Upper lobe of left lung (tissue), 6 donors: Measurements from ENCODE around the gene MAMLD1. TPM values are rescaled to one million over a fixed set of nuclear protein-coding genes. Genes with fewer than 3 reads are reported as not detected.
A peak's percentile ranks its signal among the peaks of the same experiment; 100 is the strongest.

Experiments used
- ATAC-seq, 2 donors: fragments of 200-7000 bp; cut with Tn5 transposase; one replicate each; pipeline ENCODE4 v1.9.1; 2022; ENCODE audit warnings: mild to moderate bottlenecking in 2 of 2, moderate library complexity in 2 of 2; ENCODE audit not compliant: low FRiP score in 2 of 2
- DNase-seq, 2 donors: peaks; one replicate each; pipeline ENCODE4 v3.0.0-alpha.2; 2019 to 2020
- H3K27ac ChIP-seq, 4 donors: fragments of 200-600 bp; sonication (generic); one replicate each; pipeline ENCODE4 v1.5.1; 2016 to 2019
- H3K27me3 ChIP-seq, 4 donors: fragments of 200-600 bp; sonication (generic); one replicate each; pipeline ENCODE4 v1.5.1; 2017 to 2019
- H3K36me3 ChIP-seq, 4 donors: fragments of 200-600 bp; sonication (generic); one replicate each; pipeline ENCODE4 v1.5.1; 2016 to 2019
- H3K4me1 ChIP-seq, 4 donors: fragments of 200-600 bp; sonication (generic); one replicate each; pipeline ENCODE4 v1.5.1; 2018 to 2019
- H3K4me3 ChIP-seq, 4 donors: fragments of 200-600 bp; sonication (generic); one replicate each; pipeline ENCODE4 v1.5.1; 2017 to 2019; ENCODE audit warnings: mild to moderate bottlenecking in 2 of 4, moderate library complexity in 1 of 4
- H3K9me3 ChIP-seq, 4 donors: fragments of 200-600 bp; sonication (generic); one replicate each; pipeline ENCODE4 v1.5.1; 2018 to 2019
- EP300 ChIP-seq, 4 donors: sonication (generic); formaldehyde crosslinking; IDR thresholded peaks; one replicate each; pipeline ENCODE4 v1.5.1; 2017; ENCODE audit warnings: antibody characterized with exemption in 4 of 4, control low read depth in 2 of 4
- POLR2A ChIP-seq, 4 donors: fragments of 450-650 bp; IDR thresholded peaks; one replicate each; pipeline ENCODE4 v1.5.1; 2016 to 2017; ENCODE audit warnings: antibody characterized with exemption in 4 of 4, mild to moderate bottlenecking in 2 of 4
- POLR2AphosphoS5 ChIP-seq, 2 donors: sonication (generic); formaldehyde crosslinking; IDR thresholded peaks; one replicate each; pipeline ENCODE4 v1.5.1; 2017; ENCODE audit warnings: antibody characterized with exemption in 2 of 2
- WGBS, 2 donors: methylation state at CpG; one replicate each; pipeline ENCODE4 v1.1.5; 2017 to 2018; 5-methylcytosine and 5-hydroxymethylcytosine counted together
- total RNA-seq, 6 donors: library from RNA; depleted of rRNA in 4 of 6; stranded (reverse); fragments of >200 nt in 4 of 6; gene quantifications; one replicate each; pipeline versions ENCODE4 v1.1.0 to v1.2.1, GENCODE V29; 2016 to 2021
- TF ChIP-seq, protein P1 (sequence below), 6 experiments: fragments of 450-650 bp in 4 of 6; fragments of 200-600 bp in 2 of 6; sonication (generic) in 2 of 6; IDR thresholded peaks; one replicate each; pipeline ENCODE4 v1.5.1; 2016 to 2019; ENCODE audit warnings: antibody characterized with exemption in 6 of 6
- donor health status: DM: no; HTN: no; CAD: no; lungs with moderate emphysema.
- donor health status: DM: no; HTN: yes; CAD: no; lungs with severe emphysema.

Gene MAMLD1
- total RNA-seq, 6 donors from 2014 or later: 1.1 to 7.8 (median 3.7) TPM

GRCh38 chrX:150372756-150373155 lies 9.6 kb downstream of the MAMLD1 start:
- Histone ChIP-seq H3K4me1 (no peaks in the 10 kb centered on the region), H3K4me3 (no peak overlapping the region), H3K27me3 (no peaks in the 10 kb centered on the region), H3K27ac (no peak overlapping the region), H3K9me3 (no peaks in the 10 kb centered on the region), H3K36me3 (no peaks in the 10 kb centered on the region)
- DNase-seq (no peak), ATAC-seq (no peak)
- 73 to 92% methylated on average over 1 to 6 of the region's 6 CpGs for WGBS, 2 donors
- TF ChIP-seq POLR2AphosphoS5 (IDR thresholded peaks at IDR 0.05) (no peak), EP300 (IDR thresholded peaks at IDR 0.05) (no peak), POLR2A (IDR thresholded peaks at IDR 0.05) (no peak)
- TF ChIP-seq, protein P1, sequence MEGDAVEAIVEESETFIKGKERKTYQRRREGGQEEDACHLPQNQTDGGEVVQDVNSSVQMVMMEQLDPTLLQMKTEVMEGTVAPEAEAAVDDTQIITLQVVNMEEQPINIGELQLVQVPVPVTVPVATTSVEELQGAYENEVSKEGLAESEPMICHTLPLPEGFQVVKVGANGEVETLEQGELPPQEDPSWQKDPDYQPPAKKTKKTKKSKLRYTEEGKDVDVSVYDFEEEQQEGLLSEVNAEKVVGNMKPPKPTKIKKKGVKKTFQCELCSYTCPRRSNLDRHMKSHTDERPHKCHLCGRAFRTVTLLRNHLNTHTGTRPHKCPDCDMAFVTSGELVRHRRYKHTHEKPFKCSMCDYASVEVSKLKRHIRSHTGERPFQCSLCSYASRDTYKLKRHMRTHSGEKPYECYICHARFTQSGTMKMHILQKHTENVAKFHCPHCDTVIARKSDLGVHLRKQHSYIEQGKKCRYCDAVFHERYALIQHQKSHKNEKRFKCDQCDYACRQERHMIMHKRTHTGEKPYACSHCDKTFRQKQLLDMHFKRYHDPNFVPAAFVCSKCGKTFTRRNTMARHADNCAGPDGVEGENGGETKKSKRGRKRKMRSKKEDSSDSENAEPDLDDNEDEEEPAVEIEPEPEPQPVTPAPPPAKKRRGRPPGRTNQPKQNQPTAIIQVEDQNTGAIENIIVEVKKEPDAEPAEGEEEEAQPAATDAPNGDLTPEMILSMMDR (IDR thresholded peaks at IDR 0.05): no peak

GRCh38 chrX:150375243-150375770 lies 12.2 kb downstream of the MAMLD1 start:
- no peak overlapping the region for H3K4me3 ChIP-seq
- no peak for DNase-seq

GRCh38 chrX:150377005-150377404 lies 13.9 kb downstream of the MAMLD1 start:
- TF ChIP-seq EP300 (IDR thresholded peaks at IDR 0.05): no peak
- TF ChIP-seq POLR2AphosphoS5 (IDR thresholded peaks at IDR 0.05): no peak
- TF ChIP-seq, protein P1 (IDR thresholded peaks at IDR 0.05): no peak
- TF ChIP-seq POLR2A (IDR thresholded peaks at IDR 0.05): no peak
- WGBS, 2 donors: 79 to 89% methylated on average over 3 of the region's 3 CpGs
- no peaks in the 10 kb centered on the region for H3K9me3 ChIP-seq
- no peaks in the 10 kb centered on the region for H3K27me3 ChIP-seq
- H3K36me3 ChIP-seq: no peaks in the 10 kb centered on the region
- DNase-seq (no peak), ATAC-seq (no peak)
- H3K4me3 ChIP-seq: no peak overlapping the region
- H3K4me1 ChIP-seq: no peaks in the 10 kb centered on the region
- H3K27ac ChIP-seq: no peak overlapping the region

More at GRCh38 chrX:150375243-150375770, 12.2 kb downstream of the MAMLD1 start:
- H3K36me3 ChIP-seq: no peaks in the 10 kb centered on the region
- no peak overlapping the region for H3K27ac ChIP-seq
- no peaks in the 10 kb centered on the region for H3K9me3 ChIP-seq
- no peak for ATAC-seq
- no peaks in the 10 kb centered on the region for H3K27me3 ChIP-seq
- TF ChIP-seq POLR2A (IDR thresholded peaks at IDR 0.05) (no peak), POLR2AphosphoS5 (IDR thresholded peaks at IDR 0.05) (no peak), EP300 (IDR thresholded peaks at IDR 0.05) (no peak)
- TF ChIP-seq, protein P1 (IDR thresholded peaks at IDR 0.05): no peak
- H3K4me1 ChIP-seq: no peaks in the 10 kb centered on the region
- WGBS, 2 donors: 58 to 88% methylated on average over 3 to 4 of the region's 4 CpGs

- Histone ChIP-seq H3K4me1 (no peaks in the 10 kb centered on the region), H3K36me3 (no peaks in the 10 kb centered on the region), H3K27ac (no peak overlapping the region), H3K9me3 (no peaks in the 10 kb centered on the region), H3K4me3 (no peak overlapping the region), H3K27me3 (no peaks in the 10 kb centered on the region)
- 56 to 64% methylated on average over 1 of the region's 1 CpG for WGBS, 2 donors
- TF ChIP-seq, protein P1 (IDR thresholded peaks at IDR 0.05): no peak
- no peak for TF ChIP-seq EP300 (IDR thresholded peaks at IDR 0.05)
- TF ChIP-seq POLR2A (IDR thresholded peaks at IDR 0.05): no peak
- DNase-seq: no peak
- no peak for ATAC-seq
Observed at GRCh38 chrX:150405006-150405405, 41.9 kb downstream of the MAMLD1 start.

DNA sequence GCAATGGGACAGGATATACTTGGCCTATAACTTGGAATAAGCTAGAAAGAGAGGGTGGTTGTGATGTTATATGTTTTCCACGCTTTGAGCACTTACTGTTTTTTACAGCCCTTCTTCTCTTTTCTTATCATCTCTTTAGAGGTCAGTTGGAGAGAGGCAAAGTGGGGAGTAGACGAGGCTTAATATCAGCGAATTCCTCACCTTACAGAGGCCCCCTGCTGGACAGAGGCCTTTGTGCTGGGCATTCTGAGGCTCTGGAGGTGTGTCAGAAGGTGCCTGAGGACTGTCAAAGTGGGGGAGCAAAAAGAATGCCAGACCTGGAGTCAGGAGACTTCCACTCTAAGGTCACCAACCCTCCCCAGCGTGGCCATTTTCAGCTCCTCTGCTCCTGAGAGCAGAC lies 42.5 kb downstream of the MAMLD1 start:
- no peak for ATAC-seq
- Histone ChIP-seq H3K4me1 (no peaks in the 10 kb centered on the region), H3K36me3 (no peaks in the 10 kb centered on the region), H3K4me3 (no peak overlapping the region), H3K27me3 (no peaks in the 10 kb centered on the region), H3K9me3 (no peaks in the 10 kb centered on the region), H3K27ac (no peak overlapping the region)
- DNase-seq: no peak
- TF ChIP-seq, protein P1 (IDR thresholded peaks at IDR 0.05): peak in 1 of 6 experiments; percentile 12
- no peak for TF ChIP-seq EP300 (IDR thresholded peaks at IDR 0.05)
- WGBS, 2 donors: 46 to 78% methylated on average over 4 of the region's 4 CpGs
